Measurements from ENCODE around the gene HPN.

The HPN gene

DNA sequence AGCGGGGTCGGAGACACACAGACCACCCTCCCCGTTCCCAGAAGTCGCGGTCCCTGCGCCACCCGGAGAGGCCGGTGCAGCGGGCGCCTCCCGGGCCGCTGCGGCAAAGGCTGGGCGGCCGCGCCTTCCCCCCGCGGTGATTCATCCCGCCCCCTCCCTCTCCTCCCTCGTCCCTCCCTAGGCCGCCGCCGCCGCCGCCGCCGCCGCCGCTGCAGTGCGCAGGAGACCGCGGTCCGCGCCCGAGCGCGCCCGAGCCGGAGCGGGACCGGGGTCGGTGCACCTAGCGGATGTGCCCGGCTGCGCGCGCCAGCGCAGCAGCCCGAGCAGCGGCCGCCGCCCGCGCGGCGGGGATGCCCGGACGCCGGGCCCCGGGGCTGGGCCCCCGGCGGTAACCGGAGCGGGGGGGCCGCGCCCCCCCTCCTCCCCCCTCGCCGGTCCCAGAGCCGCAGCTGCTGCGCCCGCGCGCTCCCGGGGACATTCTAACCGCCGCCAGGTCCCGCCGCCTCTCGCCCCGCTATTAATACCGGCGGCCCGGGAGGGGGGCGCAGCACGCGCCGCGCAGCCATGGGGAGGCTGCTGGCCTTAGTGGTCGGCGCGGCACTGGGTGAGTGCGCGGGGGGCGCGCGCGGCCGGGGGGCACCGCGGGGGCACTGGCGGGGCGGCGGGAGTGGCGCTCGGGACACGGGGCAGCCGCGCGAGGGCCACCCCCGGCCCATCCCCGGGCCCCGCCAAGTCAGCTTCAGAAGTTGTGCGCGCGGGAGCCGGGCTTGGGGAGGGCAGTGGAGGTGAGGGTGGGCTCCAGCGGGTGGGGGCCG lies 11.1 kb upstream of the HPN start, which contains the start of gene SCN1B:
Gene SCN1B (plus strand): TSS at position 214 of the 815 bp plus-strand sequence. CDS start 351 bp downstream, at position 565.
- TF ChIP-seq, protein P1, sequence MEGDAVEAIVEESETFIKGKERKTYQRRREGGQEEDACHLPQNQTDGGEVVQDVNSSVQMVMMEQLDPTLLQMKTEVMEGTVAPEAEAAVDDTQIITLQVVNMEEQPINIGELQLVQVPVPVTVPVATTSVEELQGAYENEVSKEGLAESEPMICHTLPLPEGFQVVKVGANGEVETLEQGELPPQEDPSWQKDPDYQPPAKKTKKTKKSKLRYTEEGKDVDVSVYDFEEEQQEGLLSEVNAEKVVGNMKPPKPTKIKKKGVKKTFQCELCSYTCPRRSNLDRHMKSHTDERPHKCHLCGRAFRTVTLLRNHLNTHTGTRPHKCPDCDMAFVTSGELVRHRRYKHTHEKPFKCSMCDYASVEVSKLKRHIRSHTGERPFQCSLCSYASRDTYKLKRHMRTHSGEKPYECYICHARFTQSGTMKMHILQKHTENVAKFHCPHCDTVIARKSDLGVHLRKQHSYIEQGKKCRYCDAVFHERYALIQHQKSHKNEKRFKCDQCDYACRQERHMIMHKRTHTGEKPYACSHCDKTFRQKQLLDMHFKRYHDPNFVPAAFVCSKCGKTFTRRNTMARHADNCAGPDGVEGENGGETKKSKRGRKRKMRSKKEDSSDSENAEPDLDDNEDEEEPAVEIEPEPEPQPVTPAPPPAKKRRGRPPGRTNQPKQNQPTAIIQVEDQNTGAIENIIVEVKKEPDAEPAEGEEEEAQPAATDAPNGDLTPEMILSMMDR (IDR thresholded peaks at IDR 0.05) = no peak

DNA sequence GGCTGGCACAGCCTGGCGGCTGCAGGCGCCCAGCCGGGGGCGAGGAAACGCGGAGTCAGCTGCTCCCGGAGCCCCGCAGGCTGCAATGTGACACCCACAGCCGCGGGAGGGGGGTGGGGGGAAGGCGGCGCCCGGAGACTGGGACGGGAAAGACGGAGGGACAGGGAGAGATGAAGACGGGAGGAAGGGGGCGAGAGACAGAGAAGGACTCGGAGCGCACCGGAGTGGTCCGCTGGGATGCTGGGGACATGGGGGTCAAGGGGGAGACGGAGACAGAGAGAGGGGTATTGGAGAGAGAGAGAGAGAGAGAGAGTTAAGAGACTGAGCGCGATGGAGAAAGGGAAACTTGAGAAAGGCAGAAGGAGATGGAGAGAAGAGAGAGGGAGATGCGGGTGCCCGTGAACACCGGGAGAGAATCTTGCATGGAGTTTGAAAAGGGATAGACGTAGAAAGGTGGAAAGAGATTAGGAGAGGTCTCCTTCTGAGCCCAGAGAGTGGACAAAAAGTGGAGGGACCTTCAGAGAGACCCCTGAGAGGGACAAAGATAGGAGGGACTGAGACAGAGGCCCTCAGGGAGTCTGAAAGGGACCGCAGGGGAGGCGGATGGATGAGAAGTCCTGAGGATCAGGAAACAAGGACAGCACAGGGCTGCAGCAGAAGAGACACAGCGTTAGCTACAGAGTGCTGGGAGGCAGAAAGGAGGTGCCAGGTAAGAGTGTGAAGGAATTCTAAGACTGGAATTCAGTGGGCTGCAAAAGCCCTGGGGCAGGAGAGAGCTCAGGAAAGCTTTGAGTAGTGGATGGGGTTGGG lies 10.2 kb upstream of the HPN start:
- TF ChIP-seq, protein P1 (IDR thresholded peaks at IDR 0.05) = no peak

DNA sequence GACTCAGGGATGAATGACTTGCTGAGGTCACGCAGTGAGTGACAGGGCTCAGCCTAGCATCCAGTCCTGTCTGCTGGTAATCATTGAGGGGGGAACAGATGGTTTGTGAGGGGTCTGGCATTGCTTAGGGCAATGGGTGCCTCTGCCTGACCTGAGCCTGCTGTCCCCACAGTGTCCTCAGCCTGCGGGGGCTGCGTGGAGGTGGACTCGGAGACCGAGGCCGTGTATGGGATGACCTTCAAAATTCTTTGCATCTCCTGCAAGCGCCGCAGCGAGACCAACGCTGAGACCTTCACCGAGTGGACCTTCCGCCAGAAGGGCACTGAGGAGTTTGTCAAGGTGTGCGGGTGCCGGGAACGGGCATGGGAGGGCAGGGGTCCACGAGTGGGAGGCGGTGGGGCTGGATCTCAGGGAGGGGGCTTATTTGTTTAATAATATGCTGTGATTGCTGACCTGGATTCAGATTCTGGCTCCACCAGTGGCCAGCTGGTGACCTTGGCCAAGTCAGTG lies 9.1 kb upstream of the HPN start:
- TF ChIP-seq, protein P1 (IDR thresholded peaks at IDR 0.05) = no peak

DNA sequence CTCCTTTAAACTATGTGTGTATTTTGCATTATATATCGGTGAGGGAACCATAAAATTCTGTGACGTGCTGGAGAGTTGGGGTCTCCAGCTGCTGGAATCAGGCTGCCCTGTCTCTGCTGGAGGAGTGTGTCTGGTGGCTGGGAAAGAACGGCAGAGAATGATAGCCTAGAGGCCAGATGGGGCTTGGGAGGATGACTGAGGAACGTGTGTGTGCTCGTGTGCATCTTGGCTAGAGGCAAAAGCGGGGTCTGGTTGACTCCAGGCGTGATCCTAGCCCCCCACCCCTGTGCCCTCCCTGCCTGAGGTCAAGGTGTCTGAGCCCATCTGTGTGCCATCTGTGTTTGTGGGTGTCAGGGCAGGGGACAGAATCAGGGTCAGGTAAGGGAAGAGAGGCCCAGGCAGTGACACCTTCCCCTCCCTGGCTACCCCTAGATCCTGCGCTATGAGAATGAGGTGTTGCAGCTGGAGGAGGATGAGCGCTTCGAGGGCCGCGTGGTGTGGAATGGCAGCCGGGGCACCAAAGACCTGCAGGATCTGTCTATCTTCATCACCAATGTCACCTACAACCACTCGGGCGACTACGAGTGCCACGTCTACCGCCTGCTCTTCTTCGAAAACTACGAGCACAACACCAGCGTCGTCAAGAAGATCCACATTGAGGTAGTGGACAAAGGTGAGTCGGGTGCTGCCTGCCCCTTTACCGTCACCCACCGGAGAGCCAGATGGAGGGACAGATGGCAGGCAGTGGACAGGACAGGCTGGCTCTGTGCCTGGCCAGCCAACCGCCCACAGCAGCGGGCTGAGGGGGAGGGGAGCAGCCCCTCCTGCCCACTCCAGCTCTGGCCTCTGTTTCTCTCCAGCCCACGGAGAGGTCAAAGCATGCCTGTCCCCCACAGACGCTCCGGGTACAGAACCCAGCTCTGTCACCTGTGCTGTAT lies 8.2 kb upstream of the HPN start:
- TF ChIP-seq, protein P1 (IDR thresholded peaks at IDR 0.05) = no peak

DNA sequence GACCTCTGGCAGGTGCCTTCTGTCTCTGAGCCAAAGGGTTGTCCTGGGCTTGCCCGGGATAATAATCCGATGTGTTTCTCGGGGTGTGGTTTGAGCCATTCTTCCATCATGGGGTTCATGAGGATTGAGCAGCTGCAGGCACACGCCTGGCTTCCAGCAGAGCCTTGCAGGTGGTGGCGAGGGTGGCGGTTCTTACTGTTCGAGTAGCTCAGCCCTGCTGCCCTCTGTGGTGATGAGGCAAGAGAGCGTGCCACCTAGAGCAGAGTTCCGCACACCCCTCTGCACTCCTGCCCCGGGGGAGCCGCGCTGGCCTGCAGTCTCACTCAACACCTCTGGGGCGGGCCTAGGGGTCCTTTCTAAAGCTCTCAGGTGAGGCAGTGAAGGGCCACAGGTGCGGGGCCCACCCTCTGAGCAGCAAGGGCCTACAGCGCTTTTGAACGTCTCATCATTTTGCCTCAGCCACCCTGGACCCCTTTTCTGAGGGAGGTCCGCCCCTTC lies 7.5 kb upstream of the HPN start:
- TF ChIP-seq, protein P1 (IDR thresholded peaks at IDR 0.05) = no peak

DNA sequence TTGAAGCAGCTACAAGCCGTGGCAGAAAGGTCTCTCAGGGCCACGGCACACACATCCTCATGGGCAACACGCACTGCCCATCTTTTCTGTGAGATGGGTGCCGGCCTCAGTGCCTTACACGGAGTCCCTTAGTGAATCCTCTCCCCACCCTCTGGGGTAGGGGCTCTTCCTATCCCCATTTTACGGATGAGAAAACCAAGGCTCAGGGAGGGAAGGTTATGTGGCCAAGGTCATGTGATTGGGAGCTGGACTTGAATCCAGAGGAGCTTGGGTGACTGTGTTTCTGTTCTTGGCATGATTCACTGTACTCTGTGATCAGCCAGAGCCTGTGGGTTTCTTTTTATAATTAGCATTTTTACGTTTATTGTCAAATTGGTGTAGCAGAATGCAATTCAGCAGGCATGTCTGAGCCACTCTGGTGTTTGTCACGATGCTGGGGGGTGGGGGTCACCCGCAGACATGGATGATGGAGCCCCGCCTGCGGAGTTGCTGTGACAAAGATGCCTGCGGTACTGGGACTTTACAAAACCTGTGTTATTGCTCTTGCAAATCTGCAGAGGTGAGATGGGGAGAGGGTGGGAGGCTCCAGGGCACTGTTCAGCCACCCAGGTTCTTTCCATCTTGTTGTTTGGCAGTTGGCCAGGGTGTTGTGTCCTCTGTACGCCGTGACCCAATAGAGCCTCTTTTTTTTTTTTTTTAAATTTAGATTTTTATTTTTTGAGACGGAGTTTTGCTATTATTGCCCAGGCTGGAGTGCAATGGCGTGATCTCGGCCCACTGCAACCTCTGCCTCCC lies 6.7 kb upstream of the HPN start:
- TF ChIP-seq, protein P1 (IDR thresholded peaks at IDR 0.05) = no peak

Measured in LNCAP (cell line).